H9 (cell line): Measurements from ENCODE around the gene GPR143. TPM values are rescaled to one million over a fixed set of nuclear protein-coding genes. Genes with fewer than 3 reads are reported as not detected.

Experiments
- DNase-seq: peaks from one replicate; pipeline ENCODE4 v3.0.0-alpha.2; 2017
- H2AFZ ChIP-seq: one replicate; pipeline ENCODE4 v1.6.1; 2013; ENCODE audit warnings: mild to moderate bottlenecking, low read length, control low read depth, moderate library complexity
- H2AK5ac ChIP-seq: 2 replicates; pipeline ENCODE4 v1.6.1; 2013; ENCODE audit warnings: low read length, control low read depth, mixed read lengths; ENCODE audit not compliant: insufficient read length
- H2BK120ac ChIP-seq: one replicate; pipeline ENCODE4 v1.6.1; 2013; ENCODE audit warnings: low read depth, mild to moderate bottlenecking, low read length, control low read depth, inconsistent platforms; ENCODE audit not compliant: poor library complexity, severe bottlenecking
- H2BK12ac ChIP-seq: 2 replicates; pipeline ENCODE4 v1.6.1; 2013; ENCODE audit warnings: low read length, control low read depth, mixed read lengths, low read depth; ENCODE audit not compliant: insufficient read length
- H2BK15ac ChIP-seq: 2 replicates; pipeline ENCODE4 v1.6.1; 2013; ENCODE audit warnings: low read depth, low read length, control low read depth
- H2BK20ac ChIP-seq: one replicate; pipeline ENCODE4 v1.6.1; 2013; ENCODE audit warnings: low read depth, mild to moderate bottlenecking, low read length, control low read depth, inconsistent platforms; ENCODE audit not compliant: poor library complexity, severe bottlenecking
- H2BK5ac ChIP-seq: 2 replicates; pipeline ENCODE4 v1.6.1; 2013; ENCODE audit warnings: low read length, control low read depth, mixed read lengths; ENCODE audit not compliant: insufficient read length
- H3K14ac ChIP-seq: 2 replicates; pipeline ENCODE4 v1.6.1; 2013; ENCODE audit warnings: low read length, control low read depth; ENCODE audit not compliant: insufficient read depth
- H3K18ac ChIP-seq: 2 replicates; pipeline ENCODE4 v1.6.1; 2013; ENCODE audit warnings: low read depth, mild to moderate bottlenecking, mixed read lengths, low read length, control low read depth; ENCODE audit not compliant: insufficient read length
- H3K23ac ChIP-seq: 2 replicates; pipeline ENCODE4 v1.6.1; 2013; ENCODE audit warnings: low read length, control low read depth, mixed read lengths, low read depth; ENCODE audit not compliant: insufficient read length
- H3K23me2 ChIP-seq: 2 replicates; pipeline ENCODE4 v1.6.1; 2013; ENCODE audit warnings: low read depth, mild to moderate bottlenecking, mixed read lengths, low read length, control low read depth; ENCODE audit not compliant: insufficient read length, poor library complexity, severe bottlenecking
- H3K27ac ChIP-seq: 2 replicates; pipeline ENCODE4 v1.5.1; 2013; ENCODE audit warnings: low read length, control low read depth, mixed read lengths, low read depth; ENCODE audit not compliant: insufficient read length
- H3K27me3 ChIP-seq: 2 replicates; pipeline ENCODE4 v1.6.1; 2013; ENCODE audit warnings: low read length, control low read depth, inconsistent platforms; ENCODE audit not compliant: insufficient read depth
- H3K4ac ChIP-seq: 2 replicates; pipeline ENCODE4 v1.6.1; 2013; ENCODE audit warnings: low read depth, mild to moderate bottlenecking, control low read depth, inconsistent platforms, low read length, moderate library complexity
- H3K4me1 ChIP-seq: 2 replicates; pipeline ENCODE4 v1.6.1; 2013; ENCODE audit warnings: low read length, control low read depth, inconsistent platforms; ENCODE audit not compliant: insufficient read depth
- H3K4me2 ChIP-seq: 2 replicates; pipeline ENCODE4 v1.6.1; 2013; ENCODE audit warnings: low read length, control low read depth, mixed read lengths; ENCODE audit not compliant: insufficient read length, insufficient read depth
- H3K56ac ChIP-seq: 2 replicates; pipeline ENCODE4 v1.6.1; 2013; ENCODE audit warnings: low read depth, mild to moderate bottlenecking, mixed read lengths, low read length, control low read depth; ENCODE audit not compliant: insufficient read length
- H3K79me1 ChIP-seq: 2 replicates; pipeline ENCODE4 v1.6.1; 2013; ENCODE audit warnings: low read depth, mild to moderate bottlenecking, moderate library complexity, low read length, control low read depth, inconsistent platforms; ENCODE audit not compliant: insufficient read depth, poor library complexity, severe bottlenecking
- H3K79me2 ChIP-seq: 2 replicates; pipeline ENCODE4 v1.6.1; 2013; ENCODE audit warnings: low read length, control low read depth, inconsistent platforms; ENCODE audit not compliant: insufficient read depth
- H3K9ac ChIP-seq: 2 replicates; pipeline ENCODE4 v1.6.1; 2013; ENCODE audit warnings: low read length, control low read depth, mixed read lengths; ENCODE audit not compliant: insufficient read length; ENCODE audit errors: extremely low read depth
- H3K9me3 ChIP-seq: one replicate; pipeline ENCODE4 v1.6.1; 2013; ENCODE audit warnings: low read depth, low read length, inconsistent platforms; ENCODE audit not compliant: control insufficient read depth
- H3T11ph ChIP-seq: one replicate; pipeline ENCODE4 v1.6.1; 2013; ENCODE audit warnings: mild to moderate bottlenecking, low read length, control low read depth, inconsistent platforms
- H4K20me1 ChIP-seq: one replicate; pipeline ENCODE4 v1.6.1; 2013; ENCODE audit not compliant: control insufficient read depth, insufficient read length, insufficient read depth
- H4K5ac ChIP-seq: 2 replicates; pipeline ENCODE4 v1.6.1; 2013; ENCODE audit warnings: low read depth, mild to moderate bottlenecking, mixed read lengths, low read length, control low read depth; ENCODE audit not compliant: insufficient read length
- H4K8ac ChIP-seq: replicated peaks from 2 replicates; pipeline ENCODE4 v1.6.1; 2013; ENCODE audit warnings: low read length, control low read depth, mixed read lengths, low read depth; ENCODE audit not compliant: insufficient read length
- H4K91ac ChIP-seq: 2 replicates; pipeline ENCODE4 v1.6.1; 2013; ENCODE audit warnings: low read depth, mild to moderate bottlenecking, moderate library complexity, mixed read lengths, low read length, control low read depth; ENCODE audit not compliant: insufficient read length
- H3K27ac Mint-ChIP-seq, 3 experiments: 2 replicates in 2 of 3; 3 replicates in 1 of 3; pipeline ENCODE4 v1.8.0; 2020 to 2021; ENCODE audit warnings: mixed read lengths in 3 of 3, mild to moderate bottlenecking in 1 of 3, moderate library complexity in 1 of 3
- H3K27me3 Mint-ChIP-seq: 2 replicates; pipeline ENCODE4 v1.8.0; 2021; ENCODE audit warnings: low read depth, mild to moderate bottlenecking, moderate library complexity, mixed read lengths
- H3K36me3 Mint-ChIP-seq, 3 experiments: 2 replicates in 2 of 3; 3 replicates in 1 of 3; pipeline ENCODE4 v1.8.0; 2020 to 2021; ENCODE audit warnings: low read depth in 3 of 3, mixed read lengths in 3 of 3; ENCODE audit not compliant: insufficient read depth in 1 of 3
- H3K4me1 Mint-ChIP-seq, 2 experiments: 2 replicates each; pipeline ENCODE4 v1.8.0; 2020; ENCODE audit warnings: mixed read lengths in 2 of 2
- H3K4me3 Mint-ChIP-seq, 2 experiments: 2 replicates in 1 of 2; 3 replicates in 1 of 2; pipeline ENCODE4 v1.8.0; 2020 to 2021; ENCODE audit warnings: mild to moderate bottlenecking in 2 of 2, mixed read lengths in 2 of 2, moderate library complexity in 1 of 2
- H3K9me3 Mint-ChIP-seq, 2 experiments: 2 replicates in 1 of 2; 3 replicates in 1 of 2; pipeline ENCODE4 v1.8.0; 2020; ENCODE audit warnings: mild to moderate bottlenecking in 2 of 2, mixed read lengths in 2 of 2, moderate library complexity in 1 of 2
- WGBS: extraction: QIAGEN DNeasy Blood & Tissue Kit; methylation state at CpG from one replicate; pipeline ENCODE4 v1.1.7; 2013; ENCODE audit warnings: missing lambda C conversion rate, low lambda C conversion rate, mixed read lengths; ENCODE audit not compliant: insufficient read length; ENCODE audit errors: extremely low coverage; 5-methylcytosine and 5-hydroxymethylcytosine counted together
- total RNA-seq: library from RNA; stranded (reverse); gene quantifications from 2 replicates; pipeline ENCODE4 v1.2.1, GENCODE V29; 2021
- TF ChIP-seq, protein P1 (sequence below): fragments of 200-600 bp; sonication (generic); conservative IDR thresholded peaks from 3 replicates; pipeline ENCODE4 v1.8.0; 2021; ENCODE audit warnings: antibody characterized with exemption, mild to moderate bottlenecking

The GPR143 gene
- total RNA-seq, 1 experiment from 2014 or later = 7.1 TPM

- Mint-ChIP-seq H3K27ac (peak overlapping the region; percentile 28 to 94 (median 91); a peak in 6 of 7 replicates), H3K4me3 (peak overlapping the region; percentile 84 to 97)
- WGBS = no CpG with 5 or more reads among the region's 5 CpGs
These were observed 23.9 kb upstream of the GPR143 start for GRCh38 chrX:9789555-9789954.

More at GRCh38 chrX:9789555-9789954, 23.9 kb upstream of the GPR143 start:
- Histone ChIP-seq H3K79me1 (peaks cover 7% of the 10 kb centered on the region), H4K20me1 (peaks cover under 1% of the 10 kb centered on the region), H3K4me1 (peaks cover 35% of the 10 kb centered on the region), H3K14ac (peak overlapping the region; percentile 75), H2AK5ac (peak overlapping the region; percentile 41), H2BK12ac (no peak overlapping the region), H2AFZ (no peak overlapping the region), H2BK20ac (no peak overlapping the region), H3K27ac (peak overlapping the region; percentile 93), H3K79me2 (peaks cover 26% of the 10 kb centered on the region; the same call in 1 of the 2 replicates), H3K23me2 (peaks cover 27% of the 10 kb centered on the region), H3K27me3 (no peaks in the 10 kb centered on the region; the same call in 1 of the 2 replicates), H3K4ac (no peak overlapping the region), H3T11ph (no peak overlapping the region), H3K56ac (no peak overlapping the region), H3K9ac (no peak overlapping the region), H2BK120ac (no peak overlapping the region), H4K5ac (no peak overlapping the region), H3K23ac (no peak overlapping the region), H2BK15ac (no peak overlapping the region), H2BK5ac (no peak overlapping the region), H4K8ac (no peak overlapping the region), H3K4me2 (peak overlapping the region; percentile 99), H3K9me3 (no peaks in the 10 kb centered on the region), H4K91ac (no peak overlapping the region), H3K18ac (no peak overlapping the region)
- Mint-ChIP-seq H3K4me1 (peaks cover 40 to 60% of the 10 kb centered on the region in 2 experiments), H3K27me3 (peaks cover 6% of the 10 kb centered on the region), H3K9me3 (peaks cover 20 to 53% of the 10 kb centered on the region in 2 experiments), H3K36me3 (peaks cover 7 to 10% (median 10%) of the 10 kb centered on the region in 3 experiments; a peak in 5 of 7 replicates)
- TF ChIP-seq, protein P1, sequence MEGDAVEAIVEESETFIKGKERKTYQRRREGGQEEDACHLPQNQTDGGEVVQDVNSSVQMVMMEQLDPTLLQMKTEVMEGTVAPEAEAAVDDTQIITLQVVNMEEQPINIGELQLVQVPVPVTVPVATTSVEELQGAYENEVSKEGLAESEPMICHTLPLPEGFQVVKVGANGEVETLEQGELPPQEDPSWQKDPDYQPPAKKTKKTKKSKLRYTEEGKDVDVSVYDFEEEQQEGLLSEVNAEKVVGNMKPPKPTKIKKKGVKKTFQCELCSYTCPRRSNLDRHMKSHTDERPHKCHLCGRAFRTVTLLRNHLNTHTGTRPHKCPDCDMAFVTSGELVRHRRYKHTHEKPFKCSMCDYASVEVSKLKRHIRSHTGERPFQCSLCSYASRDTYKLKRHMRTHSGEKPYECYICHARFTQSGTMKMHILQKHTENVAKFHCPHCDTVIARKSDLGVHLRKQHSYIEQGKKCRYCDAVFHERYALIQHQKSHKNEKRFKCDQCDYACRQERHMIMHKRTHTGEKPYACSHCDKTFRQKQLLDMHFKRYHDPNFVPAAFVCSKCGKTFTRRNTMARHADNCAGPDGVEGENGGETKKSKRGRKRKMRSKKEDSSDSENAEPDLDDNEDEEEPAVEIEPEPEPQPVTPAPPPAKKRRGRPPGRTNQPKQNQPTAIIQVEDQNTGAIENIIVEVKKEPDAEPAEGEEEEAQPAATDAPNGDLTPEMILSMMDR = no peak
- DNase-seq = no peak
